K562 (cell line): ENCODE results near the gene TMIGD2. TPM values are rescaled to one million over a fixed set of nuclear protein-coding genes. Genes with fewer than 3 reads are reported as not detected.

Experiments
- CAMTA2 ChIP-seq: fragments of 250-450 bp; sonication (Bioruptor Pico); conservative IDR thresholded peaks from 2 replicates; pipeline ENCODE4 v1.5.1; 2022
- ELF2 ChIP-seq: fragments of 250-450 bp; sonication (Bioruptor Pico); IDR thresholded peaks from 2 replicates; pipeline ENCODE4 v1.5.0; 2021; ENCODE audit warnings: mild to moderate bottlenecking
- NELFE ChIP-seq: IDR thresholded peaks from 2 replicates; pipeline ENCODE4 v1.6.1; 2011; ENCODE audit warnings: mild to moderate bottlenecking; ENCODE audit not compliant: insufficient read depth, insufficient read length
- TEAD4 ChIP-seq, 2 experiments: sonication (generic) in 1 of 2; formaldehyde crosslinking in 1 of 2; IDR thresholded peaks; 2 replicates each; pipeline versions ENCODE4 v1.6.1 to v1.8.0; 2012 to 2022; ENCODE audit warnings: borderline replicate concordance in 1 of 2, inconsistent platforms in 1 of 2, low read length in 1 of 2, mild to moderate bottlenecking in 1 of 2, missing genetic modification reagents in 1 of 2
- ZBTB8A ChIP-seq: fragments of 450-650 bp; IDR thresholded peaks from 2 replicates; pipeline ENCODE4 v1.6.1; 2018; ENCODE audit warnings: mild to moderate bottlenecking, moderate library complexity; ENCODE audit not compliant: partially characterized antibody
- ZNF197 ChIP-seq: fragments of 200-800 bp; sonication (Bioruptor generic); IDR thresholded peaks from 2 replicates; pipeline ENCODE4 v1.6.1; 2016; ENCODE audit warnings: low read depth, missing genetic modification characterization, missing compliant biosample characterization
- ZNF398 ChIP-seq: fragments of 250-450 bp; sonication (Bioruptor Pico); IDR thresholded peaks from 2 replicates; pipeline ENCODE4 v1.8.0; 2021; ENCODE audit warnings: moderate library complexity, mild to moderate bottlenecking, inconsistent platforms
- ZSCAN32 ChIP-seq: fragments of 450-650 bp; formaldehyde crosslinking; IDR thresholded peaks from 2 replicates; pipeline ENCODE4 v1.4.0; 2020; ENCODE audit warnings: mild to moderate bottlenecking, moderate library complexity
- polyA plus RNA-seq, 8 experiments: library from polyadenylated mRNA; depleted of rRNA in 4 of 8; stranded (reverse) in 5 of 8; unstranded in 3 of 8; fragments of >200 nt; fragmentation: Nextera tagmentation in 2 of 8; fragmentation: Illumina TruSeq in 1 of 8; extraction: Ambion mirVana in 2 of 8; extraction: Trizol in 1 of 8; gene quantifications; 2 replicates each; pipeline versions ENCODE4 v1.2.1 to v1.2.3, GENCODE V29; 2011 to 2014; ENCODE audit warnings: inconsistent platforms in 1 of 8, missing spikeins in 1 of 8
- total RNA-seq, 7 experiments: library from RNA; depleted of rRNA in 6 of 7; stranded (reverse); fragments of >200 nt in 6 of 7; fragmentation: Illumina TruSeq in 2 of 7; extraction: Trizol in 2 of 7; gene quantifications; 2 replicates each; pipeline versions ENCODE4 v1.2.1 to v1.2.3, GENCODE V29; 2011 to 2021; ENCODE audit warnings: low replicate concordance in 1 of 7
- TF ChIP-seq, protein P1 (sequence below), 2 experiments: fragments of 450-650 bp; IDR thresholded peaks; 2 replicates each; pipeline ENCODE4 v1.6.1; 2018; ENCODE audit warnings: mild to moderate bottlenecking in 2 of 2, low read depth in 1 of 2; ENCODE audit not compliant: partially characterized antibody in 2 of 2
- TF ChIP-seq, protein P2 (sequence below), 2 experiments: fragments of 450-650 bp; IDR thresholded peaks; 2 replicates each; pipeline ENCODE4 v1.6.1; 2016; ENCODE audit warnings: mild to moderate bottlenecking in 2 of 2, borderline replicate concordance in 1 of 2, low read depth in 1 of 2, moderate library complexity in 1 of 2

The TMIGD2 gene
- total and polyA plus RNA-seq, 9 of the 15 experiments (the other 6 are each of a cell fraction or from before 2014, with no cell fraction given) = not detected

- TF ChIP-seq, protein P1, sequence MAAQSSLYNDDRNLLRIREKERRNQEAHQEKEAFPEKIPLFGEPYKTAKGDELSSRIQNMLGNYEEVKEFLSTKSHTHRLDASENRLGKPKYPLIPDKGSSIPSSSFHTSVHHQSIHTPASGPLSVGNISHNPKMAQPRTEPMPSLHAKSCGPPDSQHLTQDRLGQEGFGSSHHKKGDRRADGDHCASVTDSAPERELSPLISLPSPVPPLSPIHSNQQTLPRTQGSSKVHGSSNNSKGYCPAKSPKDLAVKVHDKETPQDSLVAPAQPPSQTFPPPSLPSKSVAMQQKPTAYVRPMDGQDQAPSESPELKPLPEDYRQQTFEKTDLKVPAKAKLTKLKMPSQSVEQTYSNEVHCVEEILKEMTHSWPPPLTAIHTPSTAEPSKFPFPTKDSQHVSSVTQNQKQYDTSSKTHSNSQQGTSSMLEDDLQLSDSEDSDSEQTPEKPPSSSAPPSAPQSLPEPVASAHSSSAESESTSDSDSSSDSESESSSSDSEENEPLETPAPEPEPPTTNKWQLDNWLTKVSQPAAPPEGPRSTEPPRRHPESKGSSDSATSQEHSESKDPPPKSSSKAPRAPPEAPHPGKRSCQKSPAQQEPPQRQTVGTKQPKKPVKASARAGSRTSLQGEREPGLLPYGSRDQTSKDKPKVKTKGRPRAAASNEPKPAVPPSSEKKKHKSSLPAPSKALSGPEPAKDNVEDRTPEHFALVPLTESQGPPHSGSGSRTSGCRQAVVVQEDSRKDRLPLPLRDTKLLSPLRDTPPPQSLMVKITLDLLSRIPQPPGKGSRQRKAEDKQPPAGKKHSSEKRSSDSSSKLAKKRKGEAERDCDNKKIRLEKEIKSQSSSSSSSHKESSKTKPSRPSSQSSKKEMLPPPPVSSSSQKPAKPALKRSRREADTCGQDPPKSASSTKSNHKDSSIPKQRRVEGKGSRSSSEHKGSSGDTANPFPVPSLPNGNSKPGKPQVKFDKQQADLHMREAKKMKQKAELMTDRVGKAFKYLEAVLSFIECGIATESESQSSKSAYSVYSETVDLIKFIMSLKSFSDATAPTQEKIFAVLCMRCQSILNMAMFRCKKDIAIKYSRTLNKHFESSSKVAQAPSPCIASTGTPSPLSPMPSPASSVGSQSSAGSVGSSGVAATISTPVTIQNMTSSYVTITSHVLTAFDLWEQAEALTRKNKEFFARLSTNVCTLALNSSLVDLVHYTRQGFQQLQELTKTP (IDR thresholded peaks at IDR 0.05; ENCODE audit: low read depth in 1 of 2, partially characterized antibody in 2 of 2) = no peak
- TF ChIP-seq ZBTB8A = no peak
- no peak for TF ChIP-seq NELFE
- no peak for TF ChIP-seq CAMTA2 (CRISPR knock-in tag)
- no peak for TF ChIP-seq ZNF197 (CRISPR knock-in tag)
- TF ChIP-seq ZSCAN32 = no peak
- no peak for TF ChIP-seq ELF2 (CRISPR knock-in tag)
- no peak for TF ChIP-seq ZNF398 (CRISPR knock-in tag)
- peak; percentile 50; the same call in 1 of the 2 replicates for TF ChIP-seq TEAD4 (IDR thresholded peaks at IDR 0.05; ENCODE audit: low read length)
- TF ChIP-seq TEAD4 (CRISPR knock-in tag; IDR thresholded peaks at IDR 0.05; ENCODE audit: borderline replicate concordance) = no peak
- TF ChIP-seq, protein P2, sequence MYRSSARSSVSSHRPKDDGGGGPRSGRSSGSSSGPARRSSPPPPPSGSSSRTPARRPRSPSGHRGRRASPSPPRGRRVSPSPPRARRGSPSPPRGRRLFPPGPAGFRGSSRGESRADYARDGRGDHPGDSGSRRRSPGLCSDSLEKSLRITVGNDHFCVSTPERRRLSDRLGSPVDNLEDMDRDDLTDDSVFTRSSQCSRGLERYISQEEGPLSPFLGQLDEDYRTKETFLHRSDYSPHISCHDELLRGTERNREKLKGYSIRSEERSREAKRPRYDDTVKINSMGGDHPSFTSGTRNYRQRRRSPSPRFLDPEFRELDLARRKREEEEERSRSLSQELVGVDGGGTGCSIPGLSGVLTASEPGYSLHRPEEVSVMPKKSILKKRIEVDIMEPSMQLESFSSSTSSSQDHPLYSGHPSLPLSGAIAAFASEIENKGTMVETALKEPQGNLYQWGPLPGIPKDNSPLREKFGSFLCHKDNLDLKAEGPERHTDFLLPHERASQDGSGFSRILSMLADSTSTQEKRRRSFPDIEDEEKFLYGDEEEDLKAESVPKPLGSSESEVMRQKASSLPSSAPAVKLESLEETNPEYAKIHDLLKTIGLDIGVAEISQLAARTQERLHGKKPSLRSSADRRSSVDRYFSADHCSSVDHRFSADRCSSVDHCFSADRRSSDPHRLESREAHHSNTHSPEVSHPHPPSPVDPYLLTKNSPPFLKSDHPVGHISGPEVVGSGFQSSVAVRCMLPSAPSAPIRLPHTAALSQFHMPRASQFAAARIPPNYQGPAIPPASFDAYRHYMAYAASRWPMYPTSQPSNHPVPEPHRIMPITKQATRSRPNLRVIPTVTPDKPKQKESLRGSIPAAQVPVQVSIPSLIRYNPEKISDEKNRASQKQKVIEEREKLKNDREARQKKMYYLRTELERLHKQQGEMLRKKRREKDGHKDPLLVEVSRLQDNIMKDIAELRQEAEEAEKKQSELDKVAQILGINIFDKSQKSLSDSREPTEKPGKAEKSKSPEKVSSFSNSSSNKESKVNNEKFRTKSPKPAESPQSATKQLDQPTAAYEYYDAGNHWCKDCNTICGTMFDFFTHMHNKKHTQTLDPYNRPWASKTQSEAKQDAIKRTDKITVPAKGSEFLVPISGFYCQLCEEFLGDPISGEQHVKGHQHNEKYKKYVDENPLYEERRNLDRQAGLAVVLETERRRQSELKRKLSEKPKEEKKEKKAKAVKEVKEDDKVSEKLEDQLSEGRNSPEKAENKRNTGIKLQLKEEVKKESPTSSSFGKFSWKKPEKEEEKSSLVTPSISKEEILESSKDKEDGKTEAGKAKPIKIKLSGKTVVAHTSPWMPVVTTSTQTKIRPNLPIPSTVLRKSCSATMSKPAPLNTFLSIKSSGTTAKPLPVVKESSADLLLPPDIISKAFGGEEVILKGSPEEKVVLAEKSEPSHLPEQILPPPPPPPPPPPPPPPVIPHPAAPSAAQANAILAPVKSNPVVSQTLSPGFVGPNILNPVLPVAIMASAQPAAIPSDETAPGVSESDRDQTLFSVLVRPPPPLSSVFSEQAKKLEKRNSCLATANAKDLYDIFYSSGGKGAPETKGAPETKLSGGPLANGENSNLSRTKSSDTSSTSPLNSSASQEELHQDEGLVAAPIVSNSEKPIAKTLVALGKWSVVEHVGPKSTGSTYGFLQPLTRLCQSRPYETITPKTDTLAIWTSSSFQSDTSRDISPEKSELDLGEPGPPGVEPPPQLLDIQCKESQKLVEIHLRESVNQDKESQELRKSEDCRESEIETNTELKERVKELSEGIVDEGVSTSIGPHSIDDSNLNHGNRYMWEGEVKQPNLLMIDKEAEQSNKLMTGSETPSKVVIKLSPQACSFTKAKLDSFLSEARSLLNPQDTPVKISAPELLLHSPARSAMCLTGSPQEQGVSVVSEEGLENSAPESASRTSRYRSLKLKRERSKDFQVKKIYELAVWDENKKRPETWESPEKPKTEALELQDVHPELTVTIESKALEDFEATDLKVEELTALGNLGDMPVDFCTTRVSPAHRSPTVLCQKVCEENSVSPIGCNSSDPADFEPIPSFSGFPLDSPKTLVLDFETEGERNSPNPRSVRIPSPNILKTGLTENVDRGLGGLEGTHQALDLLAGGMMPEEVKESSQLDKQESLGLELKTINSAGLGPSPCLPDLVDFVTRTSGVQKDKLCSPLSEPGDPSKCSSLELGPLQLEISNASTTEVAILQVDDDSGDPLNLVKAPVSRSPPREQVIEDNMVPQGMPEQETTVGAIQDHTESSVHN (IDR thresholded peaks at IDR 0.05; ENCODE audit: borderline replicate concordance in 1 of 2, low read depth in 1 of 2) = no peak
Observed at GRCh38 chr19:4310247-4311121, 8.3 kb upstream of the TMIGD2 start (continued).
